NCI-H2196 treated with DMSO at 0.1 percent for 48 hours (cell line): ENCODE measurements around the gene NCLN.
"Not testable (repeated sequence)": the region's sequence is repeated elsewhere in the genome, so short reads cannot be mapped to it uniquely, and the experiment has no call there.

Experiments used
- DNase-seq: peaks from one replicate; lab custom pipeline; 2025; ENCODE audit not compliant: unreplicated experiment; lab: John Stamatoyannopoulos, UW

NCLN gene

DNA sequence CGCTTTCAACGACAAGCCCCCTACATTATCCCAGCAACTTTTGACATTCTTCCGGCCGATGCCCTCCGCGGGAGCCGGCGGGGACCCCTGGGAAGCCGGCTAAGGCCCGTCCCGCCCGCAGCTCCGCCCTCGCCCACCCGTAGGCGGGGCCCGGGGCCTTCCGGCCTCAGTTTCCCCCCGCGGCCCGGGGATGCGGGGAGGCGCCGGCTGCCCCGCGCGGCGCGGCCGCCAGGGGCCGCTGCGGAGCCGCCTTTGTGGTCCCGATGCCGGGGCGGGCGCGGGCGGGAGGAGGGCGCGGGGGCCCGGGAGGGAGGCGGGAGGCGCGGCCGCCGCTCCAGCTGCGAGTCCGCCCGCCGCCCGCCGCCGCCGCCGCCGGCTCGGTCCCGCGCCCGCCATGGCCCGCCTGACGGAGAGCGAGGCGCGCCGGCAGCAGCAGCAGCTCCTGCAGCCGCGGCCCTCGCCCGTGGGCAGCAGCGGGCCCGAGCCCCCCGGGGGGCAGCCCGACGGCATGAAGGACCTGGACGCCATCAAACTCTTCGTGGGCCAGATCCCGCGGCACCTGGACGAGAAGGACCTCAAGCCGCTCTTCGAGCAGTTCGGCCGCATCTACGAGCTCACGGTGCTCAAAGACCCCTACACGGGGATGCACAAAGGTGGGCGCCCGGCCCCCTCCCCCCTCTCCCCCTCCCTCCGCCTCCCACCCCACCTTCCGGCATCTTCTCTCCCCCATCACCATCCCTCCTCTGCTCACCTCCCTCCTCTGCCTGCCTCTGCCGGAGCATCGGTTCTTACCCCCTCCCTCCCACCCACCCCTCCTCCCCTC is 38.8 kb downstream of the NCLN start, which contains the start of gene CELF5:
TSS of gene CELF5 (plus strand) at position 316 of the 823 bp plus-strand sequence. CDS start at position 395, 79 bp downstream.
- peak; percentile 30 for DNase-seq

GRCh38 chr19:3225169-3225485 is 39.4 kb downstream of the NCLN start:
- DNase-seq: no peak

- DNase-seq: no peak
Measured at GRCh38 chr19:3225677-3226093, 40.0 kb downstream of the NCLN start.

GRCh38 chr19:3227054-3227626 is 41.4 kb downstream of the NCLN start:
- DNase-seq: no peak

- DNase-seq: no peak
Measured at GRCh38 chr19:3229346-3229743, 43.6 kb downstream of the NCLN start.

GRCh38 chr19:3229888-3230496 is 44.3 kb downstream of the NCLN start:
- no peak for DNase-seq

GRCh38 chr19:3231288-3231687 is 45.6 kb downstream of the NCLN start:
- DNase-seq: no peak

GRCh38 chr19:3233116-3233515 is 47.4 kb downstream of the NCLN start:
- DNase-seq: no peak

- no peak for DNase-seq
Measured at GRCh38 chr19:3233831-3234230, 48.1 kb downstream of the NCLN start.

DNA sequence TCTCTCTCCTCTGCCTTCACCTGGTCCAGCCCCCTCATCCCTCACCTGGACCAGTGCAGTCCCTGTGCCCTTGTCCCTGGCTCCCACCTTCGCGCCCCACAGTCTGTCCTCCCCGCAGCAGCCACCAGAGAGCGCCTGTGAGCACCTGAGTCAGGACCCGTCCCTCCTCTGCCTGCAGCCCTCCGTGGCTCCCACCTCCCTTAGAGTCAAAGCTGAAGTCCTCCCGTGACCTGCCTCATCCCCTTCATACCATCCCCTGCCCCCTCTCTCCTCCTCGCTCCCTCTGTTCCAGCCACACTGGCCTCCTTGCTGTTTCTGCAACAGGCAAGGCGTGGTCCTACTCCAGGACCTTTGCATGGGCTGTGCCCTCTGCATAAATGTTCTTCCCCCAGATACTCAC is 49.1 kb downstream of the NCLN start:
- DNase-seq: no peak

GRCh38 chr19:3235604-3236003 is 49.9 kb downstream of the NCLN start:
- not testable (repeated sequence) for DNase-seq

DNA sequence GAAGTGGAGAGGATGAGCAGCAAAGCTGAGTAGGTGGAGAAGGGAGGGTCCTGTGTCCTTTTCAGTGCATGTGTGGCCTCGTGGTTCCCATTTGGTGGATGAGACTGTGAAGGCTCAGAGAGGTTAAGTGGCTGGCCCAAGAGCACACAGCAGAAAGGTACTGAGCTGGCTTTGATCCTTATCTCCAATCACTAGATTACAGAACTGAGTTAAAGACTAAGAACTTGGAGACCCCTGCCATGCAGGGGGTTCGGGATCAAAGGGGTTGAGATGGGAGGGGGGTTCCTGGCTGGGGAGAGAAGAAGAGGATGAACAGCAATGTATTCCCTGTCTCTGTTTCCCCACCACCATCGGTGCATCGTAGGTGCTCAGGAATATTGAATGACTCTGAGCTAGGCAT is 50.5 kb downstream of the NCLN start:
- no peak for DNase-seq

GRCh38 chr19:3238066-3238561 is 52.4 kb downstream of the NCLN start:
- DNase-seq: no peak

DNA sequence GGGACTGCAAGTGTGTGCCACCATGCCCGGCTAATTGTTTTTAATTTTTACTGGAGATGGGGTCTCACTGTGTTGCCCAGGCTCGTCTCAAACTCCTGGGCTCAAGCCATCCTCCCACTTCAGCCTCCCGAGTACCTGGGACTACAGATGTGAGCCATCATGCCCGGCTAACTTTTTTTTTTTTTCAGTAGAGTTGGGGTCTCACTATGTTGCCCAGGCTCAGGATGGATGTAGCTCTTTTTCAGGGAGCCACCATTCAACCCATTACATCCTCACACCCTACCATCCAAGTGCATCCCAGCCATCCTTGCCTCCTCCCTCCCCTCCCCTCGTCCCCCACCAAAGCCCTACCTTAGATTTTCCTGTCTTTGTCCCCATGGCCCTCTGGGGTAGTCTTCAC is 53.6 kb downstream of the NCLN start:
- DNase-seq: no peak

DNA sequence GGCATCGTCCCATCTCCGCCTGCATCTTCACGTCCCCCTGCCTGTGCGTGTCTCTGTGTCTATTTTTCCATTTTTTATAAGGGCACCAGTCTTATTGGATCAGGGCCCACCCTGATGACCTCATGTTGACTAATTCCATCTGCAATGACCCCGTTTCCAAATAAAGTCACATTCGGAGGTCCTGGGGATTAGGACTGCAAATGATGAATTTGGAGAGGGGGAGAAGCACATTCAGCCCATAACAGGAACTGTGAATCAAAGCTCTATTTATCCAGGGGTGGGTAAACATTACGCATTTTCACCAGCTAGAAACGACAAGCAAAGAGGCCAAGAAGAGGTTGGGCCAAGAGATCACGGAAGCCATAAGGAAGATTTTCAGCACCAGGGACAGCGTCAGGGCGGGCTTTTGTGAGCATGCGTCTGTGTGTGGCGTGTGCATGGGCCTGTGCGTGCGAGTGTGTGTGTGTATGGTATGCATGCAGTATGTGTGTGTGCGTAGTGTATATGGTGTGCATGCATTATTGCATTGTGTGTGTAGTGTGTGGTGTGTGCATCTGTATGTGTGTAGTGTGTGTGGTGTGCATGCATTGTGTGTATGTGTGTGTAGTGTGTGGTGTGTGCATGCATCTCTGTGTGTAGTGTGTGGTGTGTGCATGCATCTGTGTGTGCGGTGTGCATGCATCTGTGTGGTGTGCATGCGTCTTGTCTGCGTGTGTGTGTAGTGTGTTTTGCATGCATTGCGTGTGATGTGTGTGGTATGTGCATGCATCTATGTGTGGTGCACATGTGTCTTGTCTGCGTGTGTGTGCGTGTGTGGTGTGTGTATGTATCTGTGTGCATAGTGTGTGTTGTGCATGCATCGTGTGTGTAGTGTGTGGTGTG is 58.3 kb downstream of the NCLN start:
- no peak for DNase-seq

GRCh38 chr19:3245050-3245449 is 59.3 kb downstream of the NCLN start:
- DNase-seq: no peak

GRCh38 chr19:3248728-3249326 is 63.1 kb downstream of the NCLN start:
- no peak for DNase-seq

- no peak for DNase-seq
Measured at GRCh38 chr19:3249408-3249807, 63.7 kb downstream of the NCLN start.

DNA sequence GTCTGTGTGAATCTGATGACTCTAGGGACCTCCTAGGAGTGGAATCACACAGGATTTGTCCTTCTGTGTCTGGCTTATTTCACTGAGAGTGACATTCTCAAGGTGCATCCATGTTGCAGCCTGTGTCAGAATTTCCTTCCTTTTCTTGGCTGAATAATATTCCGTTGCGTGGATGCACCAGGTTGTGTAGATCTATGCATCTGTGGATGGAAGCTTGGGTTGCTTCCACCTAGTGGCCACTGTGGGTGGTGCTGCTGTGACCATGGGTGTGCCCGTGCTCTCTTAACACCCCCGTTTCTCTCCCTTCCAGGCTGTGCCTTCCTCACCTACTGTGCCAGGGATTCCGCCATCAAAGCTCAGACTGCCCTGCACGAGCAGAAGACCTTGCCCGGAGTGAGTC is 64.9 kb downstream of the NCLN start:
- DNase-seq: no peak

DNA sequence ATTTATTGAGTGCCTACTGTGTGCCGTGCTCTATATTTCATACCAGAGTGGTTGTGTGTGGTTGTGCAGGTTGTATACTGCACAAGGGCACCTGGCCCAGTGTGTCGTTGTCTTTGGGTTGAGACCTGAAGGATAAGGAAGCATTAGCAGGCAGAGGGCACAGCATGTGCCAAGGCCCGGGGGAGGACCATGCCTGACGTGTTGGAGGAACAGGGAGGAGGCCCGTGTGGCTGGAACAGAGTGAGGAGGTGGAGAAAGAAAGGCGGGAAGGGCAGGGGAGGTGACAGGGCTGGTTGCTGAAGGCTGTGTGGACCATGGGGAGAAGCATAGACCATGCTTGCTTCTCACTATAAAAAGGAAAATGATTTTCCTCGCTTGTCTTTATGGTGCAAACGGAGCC is 65.5 kb downstream of the NCLN start:
- DNase-seq: no peak

GRCh38 chr19:3252650-3253049 is 66.9 kb downstream of the NCLN start:
- no peak for DNase-seq
